Mucosa of descending colon (tissue), 3 donors: Measurements from ENCODE around the gene MCUB. TPM values are rescaled to one million over a fixed set of nuclear protein-coding genes. Genes with fewer than 3 reads are reported as not detected.

Experiments
- ATAC-seq: fragments of 200-7000 bp; cut with Tn5 transposase; one replicate; pipeline ENCODE4 v1.9.1; 2020; ENCODE audit warnings: mild to moderate bottlenecking, moderate library complexity
- DNase-seq, 3 donors: peaks; one replicate each; pipeline ENCODE4 v3.0.0-alpha.2; 2020
- H3K36me3 ChIP-seq: fragments of 200-600 bp; one replicate; pipeline ENCODE4 v1.8.0; 2021; ENCODE audit warnings: low read depth, mild to moderate bottlenecking
- H3K4me1 ChIP-seq: fragments of 200-600 bp; one replicate; pipeline ENCODE4 v1.8.0; 2021; ENCODE audit warnings: low read depth, mild to moderate bottlenecking
- H3K4me3 ChIP-seq: fragments of 200-600 bp; one replicate; pipeline ENCODE4 v1.8.0; 2021; ENCODE audit warnings: mild to moderate bottlenecking
- H3K9me3 ChIP-seq: fragments of 200-600 bp; one replicate; pipeline ENCODE4 v1.8.0; 2021; ENCODE audit warnings: mild to moderate bottlenecking
- CTCF ChIP-seq: fragments of 200-600 bp; IDR thresholded peaks from one replicate; pipeline ENCODE4 v1.8.0; 2022; ENCODE audit warnings: antibody characterized with exemption, mild to moderate bottlenecking
- intact Hi-C, 2 donors: fragments of 100-400 bp; cut with DNase I in 1 of 2; cut with micrococcal nuclease in 1 of 2; formaldehyde crosslinking; loops; one replicate each; pipeline versions ENCODE4 v1.11.0 to v1.11.1; 2022; cut with DNase I, micrococcal nuclease
- total RNA-seq, 3 donors: library from RNA; stranded (reverse); fragmentation: NEBNext Ultra II Directional in 2 of 3; extraction: Animal tissue kit (Norgen Biotek cat#: 25700) in 2 of 3; gene quantifications; one replicate each; pipeline versions ENCODE4 v1.2.1 to v1.2.4, GENCODE V29; 2021 to 2023
- donor health status: DM: no; HTN: no; CAD: no; lungs with moderate emphysema.
- donor health status: DM: no; HTN: no; CAD: no.
- donor health status: DM: no; HTN: yes; CAD: no.

MCUB gene
- total RNA-seq, 3 donors from 2014 or later = 2.7 to 11.5 (median 6.6) TPM

GRCh38 chr4:109645874-109646710 lies 86.0 kb downstream of the MCUB start:
- H3K4me1 ChIP-seq = no peaks in the 10 kb centered on the region
- no peak for TF ChIP-seq CTCF
- no peak for DNase-seq
- no peaks in the 10 kb centered on the region for H3K36me3 ChIP-seq
- intact Hi-C loops = no loop called here
- H3K4me3 ChIP-seq = no peak overlapping the region
- H3K9me3 ChIP-seq = no peaks in the 10 kb centered on the region
- peak; percentile 75 for ATAC-seq

DNA sequence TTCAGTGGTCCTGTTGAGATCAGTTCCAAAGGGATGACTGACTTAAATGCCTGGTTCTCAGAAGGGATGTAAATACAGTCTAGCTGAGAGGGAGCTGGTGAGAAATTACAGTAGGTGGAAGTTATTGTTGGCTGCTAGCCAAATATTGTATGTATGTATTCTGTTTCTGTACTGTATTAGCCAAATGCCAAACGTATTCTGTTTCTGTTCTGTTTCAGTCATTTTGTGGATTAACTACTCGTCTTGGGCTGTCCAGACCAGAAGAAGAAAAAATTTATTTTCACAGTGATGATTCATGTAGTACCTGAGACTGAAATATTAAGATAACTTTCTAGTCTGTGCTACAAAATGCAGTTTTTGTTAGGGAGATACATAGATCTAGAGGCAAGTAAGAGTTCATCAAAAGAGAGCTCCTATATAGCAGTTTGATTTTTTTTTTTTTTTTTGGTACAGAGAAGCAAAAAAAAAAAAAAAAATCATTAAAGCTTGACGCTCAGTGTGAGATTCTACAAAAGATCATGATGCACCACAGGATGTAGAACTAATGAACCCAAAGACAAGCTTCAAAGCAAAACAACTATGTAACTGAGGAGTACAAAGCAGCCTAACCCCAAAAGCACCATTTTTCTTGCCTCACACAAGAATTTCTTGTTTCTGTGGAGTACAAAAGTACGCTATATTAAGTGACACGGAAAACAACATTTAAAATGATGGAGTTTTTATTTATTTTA lies 88.4 kb downstream of the MCUB start:
- ATAC-seq = peak; percentile 74
- no peak for DNase-seq
- intact Hi-C loops = no loop called here
- H3K4me1 ChIP-seq = no peaks in the 10 kb centered on the region
- peaks cover 7% of the 10 kb centered on the region for H3K9me3 ChIP-seq
- no peak overlapping the region for H3K4me3 ChIP-seq
- TF ChIP-seq CTCF = no peak
- no peaks in the 10 kb centered on the region for H3K36me3 ChIP-seq

DNA sequence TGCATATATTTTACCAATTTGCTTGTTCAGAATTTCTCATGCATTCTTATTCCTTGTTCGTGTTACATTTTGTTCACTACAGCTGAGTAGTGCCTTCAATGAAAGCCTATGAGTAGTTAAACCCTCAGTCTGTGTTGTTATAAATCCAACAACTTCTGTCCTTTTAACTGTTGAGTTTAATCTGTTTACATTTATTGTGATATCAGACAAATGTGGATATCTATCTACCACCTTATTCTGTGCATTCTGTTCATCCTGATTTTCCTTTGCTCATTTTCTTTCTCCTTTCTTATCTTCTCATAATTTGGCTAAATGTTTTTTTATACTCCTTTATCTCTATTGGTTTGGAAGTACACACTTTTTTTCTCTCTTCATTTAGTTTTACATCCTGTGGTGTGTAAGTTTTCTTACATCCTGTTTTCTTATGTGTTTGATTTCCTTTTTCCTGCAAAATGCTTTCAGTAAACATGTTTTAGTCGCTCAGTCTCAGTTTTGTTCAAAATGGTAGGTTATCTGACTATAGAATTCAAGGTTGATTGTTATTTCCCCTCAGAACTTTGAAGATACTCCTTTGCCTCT lies 89.0 kb downstream of the MCUB start:
- ATAC-seq = peak; percentile 31
- intact Hi-C loops = no loop called here
- TF ChIP-seq CTCF = no peak

GRCh38 chr4:109649872-109650271 lies 89.8 kb downstream of the MCUB start:
- no peaks in the 10 kb centered on the region for H3K4me1 ChIP-seq
- no peak overlapping the region for H3K4me3 ChIP-seq
- no peak for TF ChIP-seq CTCF
- DNase-seq (no peak), ATAC-seq (no peak)
- no peaks in the 10 kb centered on the region for H3K36me3 ChIP-seq
- intact Hi-C loops = no loop called here
- H3K9me3 ChIP-seq = peaks cover 7% of the 10 kb centered on the region

More for the DNA sequence above, 89.0 kb downstream of the MCUB start:
- DNase-seq = no peak
- no peaks in the 10 kb centered on the region for H3K36me3 ChIP-seq
- H3K4me1 ChIP-seq = no peaks in the 10 kb centered on the region
- H3K4me3 ChIP-seq = no peak overlapping the region
- H3K9me3 ChIP-seq = peaks cover 7% of the 10 kb centered on the region

DNA sequence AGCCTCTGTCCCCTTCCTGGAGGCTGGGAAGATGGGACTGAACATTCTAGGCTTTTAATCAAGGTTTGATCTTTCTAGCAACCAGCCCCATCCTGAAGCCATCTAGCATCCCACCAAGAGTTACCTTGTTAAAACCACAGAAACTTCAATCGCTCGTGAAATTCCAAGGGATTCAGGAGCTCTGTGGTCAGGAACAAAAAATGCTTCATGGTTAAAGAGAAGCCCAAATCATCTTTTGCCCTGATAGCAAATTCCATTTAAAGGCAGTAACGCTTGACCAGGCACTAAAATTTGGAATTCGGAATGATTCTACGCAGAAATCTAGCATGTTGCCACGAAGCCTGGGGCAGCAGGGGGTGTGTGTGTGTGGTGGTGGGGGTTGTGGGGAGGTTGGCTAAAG lies 95.3 kb downstream of the MCUB start:
- no peak overlapping the region for H3K4me3 ChIP-seq
- ATAC-seq (no peak), DNase-seq (no peak)
- intact Hi-C loops = no loop called here
- peaks cover 7% of the 10 kb centered on the region for H3K9me3 ChIP-seq
- TF ChIP-seq CTCF = no peak
- H3K36me3 ChIP-seq = no peaks in the 10 kb centered on the region
- no peaks in the 10 kb centered on the region for H3K4me1 ChIP-seq
